Measurements from ENCODE around the gene XAB2. TPM values are rescaled to one million over a fixed set of nuclear protein-coding genes. Genes with fewer than 3 reads are reported as not detected.
A peak's percentile ranks its signal among the peaks of the same experiment; 100 is the strongest.

XAB2 gene
- total and polyA plus RNA-seq, 12 donors = 7.1 to 121 (median 44.3) TPM

DNA sequence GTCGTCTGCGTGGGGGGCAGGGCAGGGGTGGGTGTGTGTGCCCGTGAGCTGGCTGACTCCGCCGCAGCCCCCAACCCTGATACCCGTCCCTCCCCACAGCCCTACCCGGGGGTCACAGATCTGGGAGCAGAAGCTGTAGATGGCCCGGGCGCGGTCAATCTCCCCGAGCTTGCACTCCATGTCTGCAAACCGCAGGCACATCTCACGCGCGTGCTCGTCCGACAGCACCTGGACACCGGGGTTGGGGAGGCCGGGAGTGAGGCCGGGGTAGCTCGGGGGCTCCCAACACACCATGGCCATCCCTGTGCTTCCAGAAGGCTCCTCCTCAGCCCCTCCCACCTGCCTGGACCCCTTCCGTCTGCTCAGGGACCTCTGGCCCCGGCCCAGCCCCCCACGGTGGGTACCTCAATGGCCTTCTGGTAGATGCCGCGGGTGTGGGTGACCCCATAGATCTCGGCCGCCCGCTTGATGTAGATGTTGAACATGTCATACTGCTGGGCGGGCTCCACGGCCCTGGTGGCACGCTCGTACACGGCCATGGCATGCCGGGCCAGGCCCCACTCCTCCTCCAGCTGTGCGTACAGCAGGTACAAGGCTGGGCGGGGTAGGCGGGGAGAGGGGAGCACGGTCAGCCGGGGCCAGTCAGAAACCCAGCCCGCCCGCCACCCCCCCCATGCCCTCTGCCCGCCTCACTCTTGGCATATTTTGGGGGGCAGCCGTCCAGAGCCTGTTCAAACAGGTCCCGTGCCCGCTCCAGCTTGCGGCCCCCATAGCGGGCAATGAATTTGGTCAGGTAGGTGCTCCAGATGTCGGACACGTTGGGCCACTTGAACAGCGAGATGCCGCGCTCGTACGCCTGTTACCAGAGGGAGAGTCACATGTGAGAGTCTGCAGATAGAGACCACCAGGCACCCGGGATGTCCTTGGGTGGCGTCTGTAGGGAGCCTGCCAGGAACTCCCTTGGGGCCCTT lies 8.6 kb downstream of the XAB2 start:
- DNase-seq = no peak
- Histone ChIP-seq H3K27ac (peak overlapping the region in 1 of 5 donors; percentile 89), H3K4me3 (no peak overlapping the region), H3K9me3 (replicated peaks in 1 of 3) (no peaks in the 10 kb centered on the region), H3K4me1 (replicated peaks in 1 of 2) (peaks cover 9 to 18% of the 10 kb centered on the region in 2 donors), H3K36me3 (replicated peaks in 1 of 2) (peaks cover 0 to 63% of the 10 kb centered on the region in 2 donors), H3K27me3 (no peaks in the 10 kb centered on the region)
- intact Hi-C loops (cut with DNase I) = no loop called here
- TF ChIP-seq CTCF (IDR thresholded peaks at IDR 0.05) (no peak), POLR2A (IDR thresholded peaks at IDR 0.05) (no peak)
- 90 to 94% (median 94%) methylated on average over 25 to 57 of the region's 57 CpGs for WGBS, 4 donors

- intact Hi-C loops (cut with DNase I) = no loop called here
- Histone ChIP-seq H3K36me3 (replicated peaks in 1 of 2) (peaks cover 0 to 54% of the 10 kb centered on the region in 2 donors), H3K9me3 (replicated peaks in 1 of 3) (no peaks in the 10 kb centered on the region), H3K4me1 (replicated peaks in 1 of 2) (peaks cover 9 to 18% of the 10 kb centered on the region in 2 donors), H3K27me3 (no peaks in the 10 kb centered on the region), H3K4me3 (no peak overlapping the region), H3K27ac (peak overlapping the region in 3 of 5 donors; percentile 83 to 89 (median 84))
- TF ChIP-seq CTCF (IDR thresholded peaks at IDR 0.05) (no peak), POLR2A (IDR thresholded peaks at IDR 0.05) (no peak)
- 82 to 96% (median 88%) methylated on average over 26 to 48 of the region's 48 CpGs for WGBS, 4 donors
- DNase-seq = no peak
These were observed 9.5 kb downstream of the XAB2 start for GRCh38 chr19:7619671-7620441.

DNA sequence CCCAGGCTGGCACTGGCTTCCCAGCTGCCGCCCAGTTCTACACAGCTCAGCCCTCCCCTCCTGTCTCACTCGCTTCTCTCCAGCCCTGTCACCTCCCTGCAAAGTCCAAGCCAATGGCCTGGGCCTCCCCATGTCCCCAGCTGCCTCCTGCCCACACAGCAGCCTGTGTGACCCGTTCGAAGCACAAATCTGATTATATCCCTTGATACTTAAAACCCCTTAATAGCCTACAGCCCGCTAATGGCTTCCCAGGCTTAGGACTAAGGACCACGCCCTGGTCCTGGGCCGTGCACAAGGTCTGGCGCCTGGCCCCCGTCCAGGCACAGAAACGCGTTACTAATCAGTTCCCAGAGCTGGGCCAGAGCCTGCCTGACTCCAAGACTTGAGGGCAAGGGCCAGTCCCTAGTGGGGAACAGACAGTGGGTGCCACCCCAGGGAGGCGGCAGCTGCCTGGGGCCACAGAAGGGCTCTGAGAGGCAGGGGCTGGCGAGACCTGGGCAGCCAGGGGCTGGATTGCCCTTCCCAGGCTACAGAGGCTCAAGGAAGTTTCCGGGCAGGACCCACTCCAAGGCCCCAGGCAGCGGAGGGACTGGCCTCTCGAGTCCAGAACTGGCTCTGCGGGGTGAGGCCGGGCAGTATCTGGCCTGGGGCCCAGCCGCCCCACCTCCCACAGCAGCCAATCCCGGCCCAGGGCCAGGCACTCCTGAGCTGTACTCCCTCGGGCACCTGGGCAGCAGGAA lies 10.4 kb downstream of the XAB2 start:
- H3K27me3 ChIP-seq = no peaks in the 10 kb centered on the region
- 47 to 63% (median 56%) methylated on average over 8 to 21 of the region's 21 CpGs for WGBS, 4 donors
- no peaks in the 10 kb centered on the region for H3K9me3 ChIP-seq (replicated peaks in 1 of 3)
- H3K4me3 ChIP-seq = no peak overlapping the region
- H3K36me3 ChIP-seq (replicated peaks in 1 of 2) = peaks cover 0 to 45% of the 10 kb centered on the region in 2 donors
- H3K27ac ChIP-seq = peak overlapping the region; percentile 20 to 89 (median 83)
- TF ChIP-seq POLR2A (IDR thresholded peaks at IDR 0.05) (no peak), CTCF (IDR thresholded peaks at IDR 0.05) (peak in 1 of 6 experiments; percentile 5)
- DNase-seq = peak; percentile 74 to 90 (median 85)
- intact Hi-C loops (cut with DNase I) = no loop called here
- peaks cover 9 to 18% of the 10 kb centered on the region in 2 donors for H3K4me1 ChIP-seq (replicated peaks in 1 of 2)

Data from adrenal gland (tissue), 12 donors.